ENCODE results near the gene UVSSA.

UVSSA gene

DNA sequence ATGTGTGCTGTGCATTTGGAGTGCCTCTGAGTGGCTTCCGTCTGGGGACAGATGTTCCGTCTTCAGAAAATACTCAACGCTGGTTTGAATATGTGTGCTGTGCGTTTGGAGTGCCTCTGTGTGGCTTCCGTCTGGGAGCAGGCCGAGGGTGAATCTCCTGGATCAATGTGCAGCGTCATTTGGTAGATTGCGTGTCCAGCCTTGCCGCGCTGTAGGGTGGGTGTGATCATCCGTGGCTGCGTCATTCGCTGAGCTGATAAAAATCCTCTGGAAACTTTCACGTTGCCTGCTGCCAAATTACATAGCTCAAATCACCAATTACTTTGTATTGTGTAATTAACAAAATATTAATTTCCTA lies 12.1 kb downstream of the UVSSA start:
- Histone ChIP-seq H4K20me1 (ENCODE audit: insufficient read depth) (no peaks in the 10 kb centered on the region), H3K27ac (no peak overlapping the region), H3K36me3 (ENCODE audit: insufficient read depth) (no peaks in the 10 kb centered on the region), H3K4me2 (no peak overlapping the region), H3K79me2 (ENCODE audit: insufficient read depth, low read depth) (no peaks in the 10 kb centered on the region), H3K4me3 (IDR thresholded peaks at IDR 0.05; ENCODE audit: insufficient read depth, low read depth, low read length) (no peak overlapping the region), H2AFZ (ENCODE audit: low read depth) (no peak overlapping the region), H3K4me1 (ENCODE audit: low read depth, poor library complexity, severe bottlenecking) (no peaks in the 10 kb centered on the region), H3K27me3 (ENCODE audit: insufficient read depth, low read depth) (no peaks in the 10 kb centered on the region), H3K9ac (no peak overlapping the region)
- TF ChIP-seq, protein P1, sequence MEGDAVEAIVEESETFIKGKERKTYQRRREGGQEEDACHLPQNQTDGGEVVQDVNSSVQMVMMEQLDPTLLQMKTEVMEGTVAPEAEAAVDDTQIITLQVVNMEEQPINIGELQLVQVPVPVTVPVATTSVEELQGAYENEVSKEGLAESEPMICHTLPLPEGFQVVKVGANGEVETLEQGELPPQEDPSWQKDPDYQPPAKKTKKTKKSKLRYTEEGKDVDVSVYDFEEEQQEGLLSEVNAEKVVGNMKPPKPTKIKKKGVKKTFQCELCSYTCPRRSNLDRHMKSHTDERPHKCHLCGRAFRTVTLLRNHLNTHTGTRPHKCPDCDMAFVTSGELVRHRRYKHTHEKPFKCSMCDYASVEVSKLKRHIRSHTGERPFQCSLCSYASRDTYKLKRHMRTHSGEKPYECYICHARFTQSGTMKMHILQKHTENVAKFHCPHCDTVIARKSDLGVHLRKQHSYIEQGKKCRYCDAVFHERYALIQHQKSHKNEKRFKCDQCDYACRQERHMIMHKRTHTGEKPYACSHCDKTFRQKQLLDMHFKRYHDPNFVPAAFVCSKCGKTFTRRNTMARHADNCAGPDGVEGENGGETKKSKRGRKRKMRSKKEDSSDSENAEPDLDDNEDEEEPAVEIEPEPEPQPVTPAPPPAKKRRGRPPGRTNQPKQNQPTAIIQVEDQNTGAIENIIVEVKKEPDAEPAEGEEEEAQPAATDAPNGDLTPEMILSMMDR (conservative IDR thresholded peaks at IDR 0.05; ENCODE audit: low read depth, low read length): no peak

- no peak overlapping the region for H3K27ac ChIP-seq
- no peak overlapping the region for H3K4me2 ChIP-seq
- H3K36me3 ChIP-seq (ENCODE audit: insufficient read depth): no peaks in the 10 kb centered on the region
- H4K20me1 ChIP-seq (ENCODE audit: insufficient read depth): no peaks in the 10 kb centered on the region
- H2AFZ ChIP-seq (ENCODE audit: low read depth): no peak overlapping the region
- H3K27me3 ChIP-seq (ENCODE audit: insufficient read depth, low read depth): no peaks in the 10 kb centered on the region
- no peak overlapping the region for H3K4me3 ChIP-seq (IDR thresholded peaks at IDR 0.05; ENCODE audit: insufficient read depth, low read depth, low read length)
- H3K79me2 ChIP-seq (ENCODE audit: insufficient read depth, low read depth): no peaks in the 10 kb centered on the region
- TF ChIP-seq, protein P1 (conservative IDR thresholded peaks at IDR 0.05; ENCODE audit: low read depth, low read length): no peak
- H3K9ac ChIP-seq: no peak overlapping the region
- no peaks in the 10 kb centered on the region for H3K4me1 ChIP-seq (ENCODE audit: low read depth, poor library complexity, severe bottlenecking)
Observed at GRCh38 chr4:1359976-1360375, 13.0 kb downstream of the UVSSA start.

GRCh38 chr4:1360423-1361283 lies 13.6 kb downstream of the UVSSA start:
- no peak overlapping the region for H3K4me3 ChIP-seq (IDR thresholded peaks at IDR 0.05; ENCODE audit: insufficient read depth, low read depth, low read length)
- H4K20me1 ChIP-seq (ENCODE audit: insufficient read depth): no peaks in the 10 kb centered on the region
- no peak overlapping the region for H3K27ac ChIP-seq
- H3K36me3 ChIP-seq (ENCODE audit: insufficient read depth): no peaks in the 10 kb centered on the region
- H2AFZ ChIP-seq (ENCODE audit: low read depth): no peak overlapping the region
- no peak overlapping the region for H3K9ac ChIP-seq
- H3K79me2 ChIP-seq (ENCODE audit: insufficient read depth, low read depth): no peaks in the 10 kb centered on the region
- H3K4me2 ChIP-seq: no peak overlapping the region
- TF ChIP-seq, protein P1 (conservative IDR thresholded peaks at IDR 0.05; ENCODE audit: low read depth, low read length): no peak
- H3K27me3 ChIP-seq (ENCODE audit: insufficient read depth, low read depth): no peaks in the 10 kb centered on the region
- H3K4me1 ChIP-seq (ENCODE audit: low read depth, poor library complexity, severe bottlenecking): no peaks in the 10 kb centered on the region

DNA sequence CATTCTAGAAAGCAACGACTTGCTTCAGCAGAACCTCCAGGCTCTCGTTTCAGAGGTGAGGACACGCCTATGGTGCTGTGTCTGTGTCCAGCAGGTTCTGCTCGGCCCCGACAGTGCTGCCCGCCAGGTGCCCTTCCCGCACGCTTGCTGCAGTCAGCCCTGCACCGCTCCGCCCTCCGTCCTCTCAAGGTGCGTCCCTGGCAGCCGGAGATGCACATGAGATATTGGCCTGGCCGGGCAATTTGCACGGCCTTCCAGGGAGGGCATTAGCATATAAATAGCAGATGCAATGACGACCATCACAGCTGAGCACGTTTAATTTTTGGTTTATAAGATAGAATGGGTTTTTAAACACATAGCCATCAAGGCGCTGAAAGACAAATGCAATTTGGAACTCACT lies 14.4 kb downstream of the UVSSA start:
- no peaks in the 10 kb centered on the region for H3K36me3 ChIP-seq (ENCODE audit: insufficient read depth)
- H3K4me3 ChIP-seq (IDR thresholded peaks at IDR 0.05; ENCODE audit: insufficient read depth, low read depth, low read length): no peak overlapping the region
- no peaks in the 10 kb centered on the region for H3K27me3 ChIP-seq (ENCODE audit: insufficient read depth, low read depth)
- no peak overlapping the region for H2AFZ ChIP-seq (ENCODE audit: low read depth)
- H3K4me2 ChIP-seq: no peak overlapping the region
- H3K27ac ChIP-seq: no peak overlapping the region
- no peaks in the 10 kb centered on the region for H3K4me1 ChIP-seq (ENCODE audit: low read depth, poor library complexity, severe bottlenecking)
- H3K9ac ChIP-seq: no peak overlapping the region
- TF ChIP-seq, protein P1 (conservative IDR thresholded peaks at IDR 0.05; ENCODE audit: low read depth, low read length): no peak
- H3K79me2 ChIP-seq (ENCODE audit: insufficient read depth, low read depth): no peaks in the 10 kb centered on the region
- no peaks in the 10 kb centered on the region for H4K20me1 ChIP-seq (ENCODE audit: insufficient read depth)

Data from KMS-11 (cell line).